Mesenchymal stem cell (in vitro differentiated cells and primary cell): ENCODE measurements around the gene KIAA1217.

ENCODE experiments used
- DNase-seq: peaks from one replicate; pipeline ENCODE4 v3.0.0-alpha.2; 2013
- H2AFZ ChIP-seq: one replicate; pipeline ENCODE4 v1.6.1; 2013; ENCODE audit warnings: low read depth, mild to moderate bottlenecking, control low read depth, inconsistent platforms, low read length, moderate library complexity
- H2AK5ac ChIP-seq: 2 replicates; pipeline ENCODE4 v1.6.1; 2013; ENCODE audit warnings: low read length, moderate library complexity, mild to moderate bottlenecking, inconsistent platforms; ENCODE audit not compliant: severe bottlenecking
- H2BK120ac ChIP-seq: one replicate; pipeline ENCODE4 v1.6.1; 2013; ENCODE audit warnings: low read depth, mild to moderate bottlenecking, inconsistent platforms, low read length, moderate library complexity
- H2BK12ac ChIP-seq, 2 experiments: one replicate each; pipeline ENCODE4 v1.6.1; 2013; ENCODE audit warnings: inconsistent platforms in 2 of 2, low read length in 2 of 2, mild to moderate bottlenecking in 2 of 2, moderate library complexity in 2 of 2, control low read depth in 1 of 2
- H2BK15ac ChIP-seq: one replicate; pipeline ENCODE4 v1.6.1; 2013; ENCODE audit warnings: mild to moderate bottlenecking, low read depth, inconsistent platforms; ENCODE audit not compliant: poor library complexity, severe bottlenecking
- H2BK5ac ChIP-seq: 2 replicates; pipeline ENCODE4 v1.6.1; 2013; ENCODE audit warnings: low read depth, mild to moderate bottlenecking, low read length, control low read depth, inconsistent platforms; ENCODE audit not compliant: poor library complexity, severe bottlenecking
- H3K14ac ChIP-seq, 2 experiments: one replicate each; pipeline ENCODE4 v1.6.1; 2013; ENCODE audit warnings: inconsistent platforms in 2 of 2, low read length in 2 of 2, control low read depth in 1 of 2, mild to moderate bottlenecking in 1 of 2, moderate library complexity in 1 of 2
- H3K18ac ChIP-seq, 2 experiments: one replicate each; pipeline ENCODE4 v1.6.1; 2013; ENCODE audit warnings: inconsistent platforms in 2 of 2, low read length in 2 of 2, control low read depth in 1 of 2, low read depth in 1 of 2, mild to moderate bottlenecking in 1 of 2
- H3K23ac ChIP-seq, 2 experiments: one replicate each; pipeline ENCODE4 v1.6.1; 2013; ENCODE audit warnings: inconsistent platforms in 2 of 2, low read length in 2 of 2, mild to moderate bottlenecking in 2 of 2, moderate library complexity in 2 of 2, control low read depth in 1 of 2
- H3K27ac ChIP-seq: 2 replicates; pipeline ENCODE4 v1.5.1; 2013; ENCODE audit warnings: mild to moderate bottlenecking, moderate library complexity, low read length, control low read depth, inconsistent platforms; ENCODE audit not compliant: poor library complexity, severe bottlenecking
- H3K27me3 ChIP-seq, 2 experiments: 2 replicates each; pipeline versions ENCODE4 v1.6.1 to v1.7.0; 2013; ENCODE audit warnings: low read length in 2 of 2, mild to moderate bottlenecking in 2 of 2, moderate library complexity in 2 of 2, control low read depth in 1 of 2, inconsistent platforms in 1 of 2; ENCODE audit not compliant: control insufficient read depth in 1 of 2, insufficient read depth in 1 of 2
- H3K36me3 ChIP-seq, 2 experiments: 2 replicates each; pipeline versions ENCODE4 v1.6.1 to v1.7.0; 2013; ENCODE audit warnings: low read length in 2 of 2, control low read depth in 1 of 2, inconsistent platforms in 1 of 2, low read depth in 1 of 2, mild to moderate bottlenecking in 1 of 2; ENCODE audit not compliant: insufficient read depth in 2 of 2, control insufficient read depth in 1 of 2
- H3K4ac ChIP-seq, 2 experiments: one replicate each; pipeline ENCODE4 v1.6.1; 2013; ENCODE audit warnings: inconsistent platforms in 2 of 2, low read length in 2 of 2, mild to moderate bottlenecking in 2 of 2, moderate library complexity in 2 of 2, control low read depth in 1 of 2, low read depth in 1 of 2
- H3K4me1 ChIP-seq: 2 replicates; pipeline ENCODE4 v1.6.1; 2013; ENCODE audit warnings: low read depth, low read length, control low read depth; ENCODE audit not compliant: control insufficient read depth, insufficient read depth
- H3K4me2 ChIP-seq: 2 replicates; pipeline ENCODE4 v1.6.1; 2013; ENCODE audit warnings: low read length, mild to moderate bottlenecking, inconsistent platforms; ENCODE audit not compliant: poor library complexity, severe bottlenecking
- H3K4me3 ChIP-seq, 2 experiments: 2 replicates each; pipeline versions ENCODE4 v1.5.1 to v1.7.0; 2013; ENCODE audit warnings: low read length in 2 of 2, mild to moderate bottlenecking in 2 of 2, control low read depth in 1 of 2, low read depth in 1 of 2; ENCODE audit not compliant: insufficient read depth in 1 of 2
- H3K79me1 ChIP-seq: replicated peaks from 2 replicates; pipeline ENCODE4 v1.6.1; 2013; ENCODE audit warnings: mild to moderate bottlenecking, control low read depth, low read length, inconsistent platforms; ENCODE audit not compliant: poor library complexity, severe bottlenecking
- H3K9ac ChIP-seq: 2 replicates; pipeline ENCODE4 v1.7.0; 2013; ENCODE audit warnings: mild to moderate bottlenecking, low read length, moderate library complexity
- H3K9me3 ChIP-seq: 2 replicates; pipeline ENCODE4 v1.7.0; 2013; ENCODE audit warnings: mild to moderate bottlenecking, low read length; ENCODE audit not compliant: control insufficient read depth
- H4K8ac ChIP-seq: one replicate; pipeline ENCODE4 v1.6.1; 2013; ENCODE audit warnings: inconsistent platforms, mild to moderate bottlenecking, low read length, moderate library complexity
- H4K91ac ChIP-seq: one replicate; pipeline ENCODE4 v1.6.1; 2013; ENCODE audit warnings: mild to moderate bottlenecking, low read length, inconsistent platforms
- WGBS: methylation state at CpG from one replicate; pipeline ENCODE4 v1.1.7; 2013; ENCODE audit warnings: mixed read lengths; 5-methylcytosine and 5-hydroxymethylcytosine counted together

Gene KIAA1217

DNA sequence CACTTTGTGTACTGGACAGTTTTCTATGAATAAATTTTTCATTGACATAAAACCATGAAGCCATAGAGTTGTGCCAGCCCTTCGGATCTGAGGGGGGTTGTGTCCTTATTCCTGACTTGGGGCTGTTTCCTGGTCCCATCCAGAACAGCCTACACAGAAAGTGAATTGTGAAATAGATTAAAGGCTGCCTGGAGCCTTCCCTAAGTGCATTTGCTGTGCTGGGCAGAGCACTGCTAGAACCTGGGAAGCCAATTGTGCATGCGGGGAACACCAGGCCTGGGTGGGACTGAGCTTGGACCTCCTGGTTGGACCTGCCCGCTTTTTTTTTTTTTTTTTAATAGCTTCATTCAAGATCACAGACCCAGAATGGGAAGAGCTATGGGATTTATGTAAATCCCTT lies 275.8 kb downstream of the KIAA1217 start:
- no peak overlapping the region for H3K4ac ChIP-seq
- H2BK5ac ChIP-seq: no peak overlapping the region
- H2BK12ac ChIP-seq: no peak overlapping the region
- H3K4me3 ChIP-seq: no peak overlapping the region
- no peak for DNase-seq
- no peak overlapping the region for H3K18ac ChIP-seq
- H3K4me1 ChIP-seq: peaks cover 2% of the 10 kb centered on the region
- H3K27ac ChIP-seq: no peak overlapping the region
- H3K9me3 ChIP-seq: no peaks in the 10 kb centered on the region
- H3K36me3 ChIP-seq: peaks cover 13 to 57% of the 10 kb centered on the region in 2 experiments
- no peak overlapping the region for H3K4me2 ChIP-seq
- no peak overlapping the region for H2BK120ac ChIP-seq
- H3K27me3 ChIP-seq: no peaks in the 10 kb centered on the region
- H4K8ac ChIP-seq: no peak overlapping the region
- WGBS: 92% methylated on average over 2 of the region's 3 CpGs
- no peak overlapping the region for H3K14ac ChIP-seq
- H2AK5ac ChIP-seq: no peak overlapping the region
- no peak overlapping the region for H2BK15ac ChIP-seq
- peaks cover 32% of the 10 kb centered on the region for H3K79me1 ChIP-seq
- no peak overlapping the region for H3K9ac ChIP-seq
- H4K91ac ChIP-seq: no peak overlapping the region
- H3K23ac ChIP-seq: no peak overlapping the region
- H2AFZ ChIP-seq: no peak overlapping the region

DNA sequence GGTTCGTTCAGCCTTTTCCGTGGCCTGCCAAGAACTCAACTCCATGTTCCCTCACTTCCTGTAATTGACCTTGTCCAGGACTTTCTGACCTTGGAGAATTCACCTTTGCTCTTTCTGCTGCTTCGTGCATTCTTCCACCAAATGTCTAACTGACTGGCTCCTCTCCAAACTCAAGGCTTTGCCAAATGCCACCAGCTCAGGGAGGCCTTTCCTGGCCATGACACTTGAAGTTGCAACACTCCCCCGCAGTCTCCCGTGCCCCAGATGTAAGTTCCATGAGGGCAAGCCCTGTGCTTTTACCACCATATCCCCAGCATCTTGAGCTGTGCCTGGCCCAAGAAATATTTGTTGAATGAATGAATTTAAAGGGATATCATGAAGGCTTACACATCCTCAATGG lies 276.4 kb downstream of the KIAA1217 start:
- WGBS: 73% methylated on average over 5 of the region's 5 CpGs
- Histone ChIP-seq H4K8ac (no peak overlapping the region), H3K4me2 (no peak overlapping the region)

DNA sequence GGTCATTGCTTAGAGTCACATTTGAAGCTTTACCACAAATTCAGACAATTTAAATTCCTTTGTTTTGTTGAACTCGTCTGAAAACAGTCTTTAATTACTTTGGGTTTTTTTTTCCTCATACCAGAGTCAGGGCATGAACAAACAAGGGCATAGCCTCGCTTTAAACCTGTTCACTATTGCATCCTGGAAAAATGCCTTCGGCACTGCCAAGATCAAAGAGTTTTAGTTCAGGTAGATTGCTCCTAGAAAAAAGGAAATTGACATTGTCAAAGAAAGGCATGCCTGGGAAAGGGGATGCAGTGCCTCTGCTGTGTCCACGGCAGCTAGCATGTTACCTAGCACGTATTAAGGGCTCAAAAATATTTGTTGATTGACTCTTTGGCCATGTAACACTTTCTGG lies 279.7 kb downstream of the KIAA1217 start:
- Histone ChIP-seq H2AFZ (no peak overlapping the region), H2BK120ac (no peak overlapping the region), H4K91ac (no peak overlapping the region), H4K8ac (no peak overlapping the region), H2AK5ac (no peak overlapping the region), H2BK15ac (no peak overlapping the region), H3K27ac (no peak overlapping the region), H3K9me3 (no peaks in the 10 kb centered on the region), H2BK12ac (no peak overlapping the region), H3K4me2 (no peak overlapping the region), H3K18ac (no peak overlapping the region), H3K23ac (no peak overlapping the region), H3K27me3 (no peaks in the 10 kb centered on the region), H3K36me3 (peaks cover 17 to 59% of the 10 kb centered on the region in 2 experiments), H2BK5ac (no peak overlapping the region), H3K4me1 (peaks cover 3% of the 10 kb centered on the region), H3K4me3 (no peak overlapping the region), H3K14ac (no peak overlapping the region), H3K79me1 (peaks cover 28% of the 10 kb centered on the region), H3K9ac (no peak overlapping the region), H3K4ac (no peak overlapping the region)
- WGBS: 90% methylated on average over 5 of the region's 5 CpGs
- DNase-seq: no peak

More for the DNA sequence above, 276.4 kb downstream of the KIAA1217 start:
- no peak for DNase-seq
- Histone ChIP-seq H2BK5ac (no peak overlapping the region), H3K23ac (no peak overlapping the region), H2BK12ac (no peak overlapping the region), H3K27me3 (no peaks in the 10 kb centered on the region), H3K4me3 (no peak overlapping the region), H2BK120ac (no peak overlapping the region), H3K4me1 (peaks cover 2% of the 10 kb centered on the region), H3K36me3 (peaks cover 13 to 55% of the 10 kb centered on the region in 2 experiments), H3K9ac (no peak overlapping the region), H3K9me3 (no peaks in the 10 kb centered on the region), H3K18ac (no peak overlapping the region), H2BK15ac (no peak overlapping the region), H3K27ac (no peak overlapping the region), H2AFZ (no peak overlapping the region), H2AK5ac (no peak overlapping the region), H3K14ac (no peak overlapping the region), H4K91ac (no peak overlapping the region), H3K79me1 (peaks cover 28% of the 10 kb centered on the region), H3K4ac (no peak overlapping the region)

DNA sequence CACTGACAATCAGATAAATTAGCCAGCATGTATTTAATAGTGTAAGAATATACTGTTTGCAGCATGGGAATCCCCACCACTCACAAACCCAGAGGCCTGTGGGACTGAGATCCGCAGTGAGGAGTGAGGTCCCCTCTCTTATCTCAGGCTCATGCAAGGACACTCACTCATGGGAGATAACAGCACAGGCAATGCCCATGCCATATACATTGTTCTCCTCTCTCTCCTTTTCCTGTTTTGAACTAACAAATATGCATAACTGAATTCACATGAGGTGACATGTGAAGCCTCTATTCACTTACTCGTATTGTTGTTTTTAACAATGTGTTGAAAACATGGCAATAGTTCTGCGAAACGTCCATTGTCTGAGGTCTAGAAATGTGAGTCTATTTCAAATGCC lies 284.2 kb downstream of the KIAA1217 start:
- no peak for DNase-seq
- H3K4me2 ChIP-seq: no peak overlapping the region
- H2AK5ac ChIP-seq: no peak overlapping the region
- no peak overlapping the region for H3K23ac ChIP-seq
- WGBS: 84% methylated on average over 4 of the region's 4 CpGs
- peaks cover 12% of the 10 kb centered on the region for H3K79me1 ChIP-seq
- no peak overlapping the region for H2BK15ac ChIP-seq
- H3K36me3 ChIP-seq: peaks cover 13 to 70% of the 10 kb centered on the region in 2 experiments
- H4K91ac ChIP-seq: no peak overlapping the region
- H3K14ac ChIP-seq: no peak overlapping the region
- no peak overlapping the region for H3K9ac ChIP-seq
- H3K4me1 ChIP-seq: peaks cover 3% of the 10 kb centered on the region
- H3K27me3 ChIP-seq: no peaks in the 10 kb centered on the region
- H3K27ac ChIP-seq: no peak overlapping the region
- no peak overlapping the region for H3K4ac ChIP-seq
- no peak overlapping the region for H2AFZ ChIP-seq
- H4K8ac ChIP-seq: no peak overlapping the region
- H2BK5ac ChIP-seq: no peak overlapping the region
- no peaks in the 10 kb centered on the region for H3K9me3 ChIP-seq
- no peak overlapping the region for H3K18ac ChIP-seq
- H3K4me3 ChIP-seq: no peak overlapping the region
- H2BK12ac ChIP-seq: no peak overlapping the region
- H2BK120ac ChIP-seq: no peak overlapping the region
